Epithelial cell of esophagus (primary cell): ENCODE results near the gene SIN3B.

Experiments used
- DNase-seq: peaks from one replicate; pipeline ENCODE4 v3.0.0; 2010; ENCODE audit warnings: low read depth
- H3K4me3 ChIP-seq: 2 replicates; pipeline ENCODE4 v1.5.1; 2011; ENCODE audit warnings: mild to moderate bottlenecking, low read length, control low read depth
- TF ChIP-seq, protein P1 (sequence below): IDR thresholded peaks from 2 replicates; pipeline ENCODE4 v1.5.1; 2011; ENCODE audit warnings: low read depth, mild to moderate bottlenecking, low read length, control low read depth, inconsistent platforms; ENCODE audit not compliant: insufficient read depth; ENCODE audit errors: missing control alignments

Gene SIN3B

DNA sequence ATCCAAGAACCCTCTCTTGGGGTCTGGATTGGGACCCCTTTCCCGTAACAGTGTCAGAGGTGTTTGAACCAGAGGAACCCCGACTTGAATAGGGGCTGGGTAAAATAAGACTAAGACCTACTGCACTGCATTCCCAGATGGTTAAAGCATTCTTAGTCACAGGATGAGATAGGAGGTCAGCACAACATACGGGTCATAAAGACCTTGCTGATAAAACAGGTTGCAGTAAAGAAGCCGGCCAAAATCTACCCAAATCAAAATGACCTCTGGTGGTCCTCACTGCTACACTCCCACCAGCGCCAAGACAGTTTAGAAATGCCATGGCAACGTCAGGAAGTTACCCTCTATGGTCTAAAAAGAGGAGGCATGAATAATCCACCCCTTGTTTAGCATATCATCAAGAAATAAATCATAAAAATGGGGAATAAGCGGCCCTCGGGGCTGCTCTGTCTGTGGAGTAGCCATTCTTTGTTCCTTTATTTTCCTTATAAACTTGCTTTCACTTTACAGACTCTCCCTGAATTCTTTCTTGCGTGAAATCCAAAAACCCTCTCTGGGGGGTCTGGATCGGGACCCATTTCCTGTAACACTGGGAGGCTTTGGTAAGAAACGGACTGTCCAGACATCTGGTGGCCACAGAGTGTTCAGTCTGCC, 4.4 kb upstream of the SIN3B start:
- TF ChIP-seq, protein P1, sequence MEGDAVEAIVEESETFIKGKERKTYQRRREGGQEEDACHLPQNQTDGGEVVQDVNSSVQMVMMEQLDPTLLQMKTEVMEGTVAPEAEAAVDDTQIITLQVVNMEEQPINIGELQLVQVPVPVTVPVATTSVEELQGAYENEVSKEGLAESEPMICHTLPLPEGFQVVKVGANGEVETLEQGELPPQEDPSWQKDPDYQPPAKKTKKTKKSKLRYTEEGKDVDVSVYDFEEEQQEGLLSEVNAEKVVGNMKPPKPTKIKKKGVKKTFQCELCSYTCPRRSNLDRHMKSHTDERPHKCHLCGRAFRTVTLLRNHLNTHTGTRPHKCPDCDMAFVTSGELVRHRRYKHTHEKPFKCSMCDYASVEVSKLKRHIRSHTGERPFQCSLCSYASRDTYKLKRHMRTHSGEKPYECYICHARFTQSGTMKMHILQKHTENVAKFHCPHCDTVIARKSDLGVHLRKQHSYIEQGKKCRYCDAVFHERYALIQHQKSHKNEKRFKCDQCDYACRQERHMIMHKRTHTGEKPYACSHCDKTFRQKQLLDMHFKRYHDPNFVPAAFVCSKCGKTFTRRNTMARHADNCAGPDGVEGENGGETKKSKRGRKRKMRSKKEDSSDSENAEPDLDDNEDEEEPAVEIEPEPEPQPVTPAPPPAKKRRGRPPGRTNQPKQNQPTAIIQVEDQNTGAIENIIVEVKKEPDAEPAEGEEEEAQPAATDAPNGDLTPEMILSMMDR, result no peak
- peak; percentile 68 for DNase-seq
- peak overlapping the region; percentile 30 for H3K4me3 ChIP-seq

DNA sequence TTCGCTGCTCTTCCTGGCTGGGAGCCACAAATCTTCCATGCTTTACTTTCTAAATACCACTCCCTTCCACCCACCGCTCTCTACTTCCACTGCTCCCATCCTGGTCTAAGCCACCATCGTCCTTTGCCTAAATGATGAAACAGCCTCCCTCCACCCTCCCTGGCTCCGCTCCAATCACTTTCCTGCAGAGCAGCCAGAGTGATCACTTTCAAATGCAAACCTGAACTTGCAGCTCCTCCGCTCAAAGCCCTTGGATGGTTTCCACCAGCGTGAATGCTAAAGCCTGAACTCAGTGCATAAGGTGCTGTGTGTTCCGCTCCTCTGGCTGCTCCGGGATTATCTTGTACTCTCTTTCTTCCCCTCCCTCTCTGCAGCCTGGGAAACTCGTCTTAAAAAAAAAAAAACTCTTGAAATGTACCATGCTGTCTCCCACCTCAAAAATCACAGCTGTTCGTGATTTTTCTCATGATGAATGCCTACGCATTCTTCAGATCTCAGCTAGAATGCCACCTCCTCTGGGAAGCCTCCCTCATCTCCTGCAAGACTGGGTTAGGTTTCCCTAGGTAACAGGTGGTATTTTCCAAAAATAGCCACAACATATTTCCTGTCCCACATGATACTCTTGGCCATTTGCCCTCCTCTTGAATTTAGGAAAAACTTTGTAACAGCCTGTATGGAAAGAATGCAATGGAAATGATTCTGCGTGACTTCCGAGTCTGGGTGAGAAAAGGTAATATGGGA, 3.7 kb upstream of the SIN3B start:
- DNase-seq, result peak; percentile 74
- TF ChIP-seq, protein P1, result no peak
- H3K4me3 ChIP-seq, result peak overlapping the region; percentile 30

- TF ChIP-seq, protein P1, result no peak
- peak overlapping the region; percentile 88 for H3K4me3 ChIP-seq
- no peak for DNase-seq
Measured at GRCh38 chr19:16829822-16830289, 658 bp downstream of the SIN3B start.

GRCh38 chr19:16830679-16831078, 1.5 kb downstream of the SIN3B start:
- TF ChIP-seq, protein P1, result no peak
- peak overlapping the region; percentile 88 for H3K4me3 ChIP-seq

DNA sequence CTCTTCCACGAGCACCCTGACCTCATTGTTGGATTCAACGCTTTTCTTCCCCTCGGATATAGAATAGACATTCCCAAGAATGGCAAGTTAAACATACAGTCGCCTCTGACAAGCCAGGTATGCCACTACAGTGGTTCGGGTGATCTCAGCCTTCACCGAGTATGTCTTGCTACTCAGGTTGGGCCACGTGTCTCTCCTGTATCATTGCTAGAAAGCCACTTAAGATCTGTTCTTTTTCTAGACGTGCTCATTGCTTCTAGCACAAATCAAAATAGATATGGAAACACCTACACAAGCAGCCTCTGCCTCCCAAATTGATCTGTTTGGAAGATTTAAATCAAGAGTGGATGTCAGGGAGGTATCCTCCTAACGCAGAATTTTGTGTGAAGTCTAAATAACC, 2.3 kb downstream of the SIN3B start:
- no peak overlapping the region for H3K4me3 ChIP-seq
- TF ChIP-seq, protein P1, result no peak
- DNase-seq, result no peak

More at GRCh38 chr19:16830679-16831078, 1.5 kb downstream of the SIN3B start:
- DNase-seq, result no peak

- no peak overlapping the region for H3K4me3 ChIP-seq
- peak; percentile 54 for DNase-seq
- TF ChIP-seq, protein P1, result no peak
Measured at GRCh38 chr19:16834747-16835146, 5.5 kb downstream of the SIN3B start.
